Loucy (cell line): ENCODE measurements around the gene PRPF18.

Source experiments
- H2AFZ ChIP-seq: fragments of 200-600 bp; sonication (generic); 2 replicates; pipeline ENCODE4 v1.6.0; 2016; ENCODE audit warnings: antibody characterized with exemption, mild to moderate bottlenecking, low read length, moderate library complexity
- H3F3A ChIP-seq: fragments of 200-600 bp; 2 replicates; pipeline ENCODE4 v1.6.0; 2016; ENCODE audit warnings: antibody characterized with exemption, low read depth, mild to moderate bottlenecking
- H3K27me3 ChIP-seq: fragments of 200-600 bp; sonication (generic); 2 replicates; pipeline ENCODE4 v1.6.1; 2014; ENCODE audit warnings: low read length, mild to moderate bottlenecking; ENCODE audit not compliant: insufficient read depth, poor library complexity, severe bottlenecking
- H3K36me3 ChIP-seq: fragments of 200-600 bp; sonication (generic); 2 replicates; pipeline ENCODE4 v1.6.1; 2016; ENCODE audit warnings: low read length; ENCODE audit not compliant: insufficient read depth
- H3K4me1 ChIP-seq: fragments of 200-600 bp; sonication (generic); 2 replicates; pipeline ENCODE4 v1.5.1; 2014; ENCODE audit warnings: low read length, mild to moderate bottlenecking; ENCODE audit not compliant: insufficient read depth, poor library complexity, severe bottlenecking
- H3K4me2 ChIP-seq: fragments of 200-600 bp; sonication (generic); 2 replicates; pipeline ENCODE4 v1.6.0; 2014; ENCODE audit warnings: antibody characterized with exemption, low read length, low read depth, mild to moderate bottlenecking; ENCODE audit not compliant: poor library complexity, severe bottlenecking
- H3K4me3 ChIP-seq: fragments of 200-600 bp; sonication (generic); 2 replicates; pipeline ENCODE4 v1.5.1; 2014; ENCODE audit warnings: low read length, mild to moderate bottlenecking, mixed read lengths; ENCODE audit not compliant: poor library complexity, severe bottlenecking
- H3K79me2 ChIP-seq: fragments of 200-600 bp; sonication (generic); 2 replicates; pipeline ENCODE4 v1.6.1; 2014; ENCODE audit warnings: low read length; ENCODE audit not compliant: insufficient read depth
- H3K9ac ChIP-seq: fragments of 200-600 bp; sonication (generic); 2 replicates; pipeline ENCODE4 v1.6.0; 2014; ENCODE audit warnings: mild to moderate bottlenecking, low read depth, low read length, moderate library complexity; ENCODE audit not compliant: poor library complexity, severe bottlenecking
- H3K9me2 ChIP-seq: fragments of 200-600 bp; sonication (generic); replicated peaks from 2 replicates; pipeline ENCODE4 v1.6.1; 2016; ENCODE audit warnings: low read depth, low read length, mixed read lengths
- H3K9me3 ChIP-seq: fragments of 200-600 bp; sonication (generic); 2 replicates; pipeline ENCODE4 v1.6.1; 2014; ENCODE audit warnings: mild to moderate bottlenecking, antibody characterized with exemption, low read length, low read depth; ENCODE audit not compliant: insufficient read depth
- H4K20me1 ChIP-seq: fragments of 200-600 bp; sonication (generic); 2 replicates; pipeline ENCODE4 v1.6.0; 2014; ENCODE audit warnings: antibody characterized with exemption, low read length, mild to moderate bottlenecking; ENCODE audit not compliant: insufficient read depth, poor library complexity, severe bottlenecking
- CTCF ChIP-seq: fragments of 200-600 bp; sonication (generic); conservative IDR thresholded peaks from 2 replicates; pipeline ENCODE4 v1.5.1; 2014; ENCODE audit warnings: mild to moderate bottlenecking, antibody characterized with exemption, low read length
- EZH2phosphoT487 ChIP-seq: fragments of 200-600 bp; IDR thresholded peaks from 2 replicates; pipeline ENCODE4 v1.6.1; 2018; ENCODE audit warnings: antibody characterized with exemption, mild to moderate bottlenecking, moderate library complexity, borderline replicate concordance

The PRPF18 gene

GRCh38 chr10:13621931-13622330 lies 35.2 kb downstream of the PRPF18 start:
- Histone ChIP-seq H3K27me3 (no peaks in the 10 kb centered on the region), H2AFZ (no peak overlapping the region), H3K9me3 (no peaks in the 10 kb centered on the region), H3K4me3 (no peak overlapping the region), H3K36me3 (peaks cover 33% of the 10 kb centered on the region; the same call in 1 of the 2 replicates), H3K79me2 (no peaks in the 10 kb centered on the region), H3K4me2 (no peak overlapping the region), H3K9me2 (no peaks in the 10 kb centered on the region), H3K4me1 (peaks cover 2% of the 10 kb centered on the region), H3F3A (no peaks in the 10 kb centered on the region), H4K20me1 (no peaks in the 10 kb centered on the region), H3K9ac (no peak overlapping the region)
- TF ChIP-seq EZH2phosphoT487: no peak
- TF ChIP-seq CTCF: no peak

- Histone ChIP-seq H4K20me1 (no peaks in the 10 kb centered on the region), H3K4me2 (no peak overlapping the region), H3K9ac (no peak overlapping the region), H3K79me2 (no peaks in the 10 kb centered on the region), H3K9me2 (no peaks in the 10 kb centered on the region), H3K4me3 (no peak overlapping the region), H2AFZ (no peak overlapping the region), H3F3A (no peaks in the 10 kb centered on the region), H3K9me3 (no peaks in the 10 kb centered on the region), H3K27me3 (no peaks in the 10 kb centered on the region), H3K36me3 (peaks cover 29% of the 10 kb centered on the region; the same call in 1 of the 2 replicates), H3K4me1 (no peaks in the 10 kb centered on the region)
- TF ChIP-seq EZH2phosphoT487 (no peak), CTCF (no peak)
These were observed 37.9 kb downstream of the PRPF18 start for GRCh38 chr10:13624630-13625029.

GRCh38 chr10:13627459-13628310 lies 40.9 kb downstream of the PRPF18 start:
- Histone ChIP-seq H3K79me2 (no peaks in the 10 kb centered on the region), H3K27me3 (no peaks in the 10 kb centered on the region), H3K9ac (no peak overlapping the region), H3K4me2 (no peak overlapping the region), H3F3A (no peaks in the 10 kb centered on the region), H3K4me1 (no peaks in the 10 kb centered on the region), H4K20me1 (no peaks in the 10 kb centered on the region), H3K4me3 (no peak overlapping the region), H3K9me2 (no peaks in the 10 kb centered on the region), H3K36me3 (peaks cover 36% of the 10 kb centered on the region; the same call in 1 of the 2 replicates), H2AFZ (no peak overlapping the region), H3K9me3 (no peaks in the 10 kb centered on the region)
- no peak for TF ChIP-seq CTCF
- no peak for TF ChIP-seq EZH2phosphoT487
